ENCODE measurements around the gene CFAP221. TPM values are rescaled to one million over a fixed set of nuclear protein-coding genes. Genes with fewer than 3 reads are reported as not detected.

CFAP221 gene
- total RNA-seq, 4 donors from 2014 or later = 0.38 TPM; not detected in 3

DNA sequence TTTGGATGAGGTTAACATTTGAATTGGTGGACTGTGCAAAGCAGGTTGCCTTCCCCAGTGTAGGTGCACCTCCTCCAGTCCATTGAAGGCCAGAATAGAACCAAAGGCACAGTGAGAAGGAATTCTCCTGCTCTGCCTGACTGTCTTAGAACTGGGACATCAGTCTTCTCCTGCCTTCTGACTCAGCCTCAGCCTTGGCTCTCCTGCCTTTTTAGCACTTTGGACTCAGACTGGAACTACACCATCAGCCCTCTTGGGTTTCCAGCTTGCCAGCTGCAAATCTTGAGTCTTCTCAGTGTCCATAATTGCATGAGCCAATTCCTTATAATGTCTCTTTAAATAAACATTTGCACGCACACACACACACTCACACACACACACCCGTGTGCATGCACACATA, 126.8 kb downstream of the CFAP221 start:
- Histone ChIP-seq H3K9me3 (no peaks in the 10 kb centered on the region), H3K27ac (no peak overlapping the region), H3K4me1 (no peaks in the 10 kb centered on the region), H3K4me3 (no peak overlapping the region), H3K27me3 (no peaks in the 10 kb centered on the region), H3K36me3 (no peaks in the 10 kb centered on the region)
- intact Hi-C loops (cut with DNase I) = no loop called here
- DNase-seq = no peak
- TF ChIP-seq, protein P1, sequence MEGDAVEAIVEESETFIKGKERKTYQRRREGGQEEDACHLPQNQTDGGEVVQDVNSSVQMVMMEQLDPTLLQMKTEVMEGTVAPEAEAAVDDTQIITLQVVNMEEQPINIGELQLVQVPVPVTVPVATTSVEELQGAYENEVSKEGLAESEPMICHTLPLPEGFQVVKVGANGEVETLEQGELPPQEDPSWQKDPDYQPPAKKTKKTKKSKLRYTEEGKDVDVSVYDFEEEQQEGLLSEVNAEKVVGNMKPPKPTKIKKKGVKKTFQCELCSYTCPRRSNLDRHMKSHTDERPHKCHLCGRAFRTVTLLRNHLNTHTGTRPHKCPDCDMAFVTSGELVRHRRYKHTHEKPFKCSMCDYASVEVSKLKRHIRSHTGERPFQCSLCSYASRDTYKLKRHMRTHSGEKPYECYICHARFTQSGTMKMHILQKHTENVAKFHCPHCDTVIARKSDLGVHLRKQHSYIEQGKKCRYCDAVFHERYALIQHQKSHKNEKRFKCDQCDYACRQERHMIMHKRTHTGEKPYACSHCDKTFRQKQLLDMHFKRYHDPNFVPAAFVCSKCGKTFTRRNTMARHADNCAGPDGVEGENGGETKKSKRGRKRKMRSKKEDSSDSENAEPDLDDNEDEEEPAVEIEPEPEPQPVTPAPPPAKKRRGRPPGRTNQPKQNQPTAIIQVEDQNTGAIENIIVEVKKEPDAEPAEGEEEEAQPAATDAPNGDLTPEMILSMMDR (IDR thresholded peaks at IDR 0.05) = no peak
- TF ChIP-seq POLR2A (IDR thresholded peaks at IDR 0.05) = no peak
- 46 to 60% methylated on average over 2 of the region's 2 CpGs for WGBS, 2 donors

- Histone ChIP-seq H3K9me3 (no peaks in the 10 kb centered on the region), H3K27ac (no peak overlapping the region), H3K4me3 (no peak overlapping the region), H3K4me1 (no peaks in the 10 kb centered on the region), H3K36me3 (no peaks in the 10 kb centered on the region), H3K27me3 (no peaks in the 10 kb centered on the region)
- intact Hi-C loops (cut with DNase I) = no loop called here
- no peak for DNase-seq
- no peak for TF ChIP-seq POLR2A (IDR thresholded peaks at IDR 0.05)
- TF ChIP-seq, protein P1 (IDR thresholded peaks at IDR 0.05) = no peak
- 52 to 61% methylated on average over 6 of the region's 6 CpGs for WGBS, 2 donors
Observed at GRCh38 chr2:119671752-119672151, 127.5 kb downstream of the CFAP221 start.

GRCh38 chr2:119672161-119672862, 128.1 kb downstream of the CFAP221 start:
- Histone ChIP-seq H3K4me3 (no peak overlapping the region), H3K4me1 (no peaks in the 10 kb centered on the region)
- intact Hi-C loops (cut with DNase I) = no loop called here

GRCh38 chr2:119673796-119674195, 129.5 kb downstream of the CFAP221 start:
- peaks cover 0 to 8% (median 0%) of the 10 kb centered on the region in 3 donors for H3K4me1 ChIP-seq
- TF ChIP-seq, protein P1 (IDR thresholded peaks at IDR 0.05) = no peak
- TF ChIP-seq POLR2A (IDR thresholded peaks at IDR 0.05) = no peak
- no peak for DNase-seq
- no peaks in the 10 kb centered on the region for H3K27me3 ChIP-seq
- intact Hi-C loops (cut with DNase I) = no loop called here
- no peak overlapping the region for H3K27ac ChIP-seq
- no peak overlapping the region for H3K4me3 ChIP-seq
- no peaks in the 10 kb centered on the region for H3K9me3 ChIP-seq
- WGBS, 2 donors = 90 to 97% methylated on average over 2 of the region's 2 CpGs
- no peaks in the 10 kb centered on the region for H3K36me3 ChIP-seq

More at GRCh38 chr2:119672161-119672862, 128.1 kb downstream of the CFAP221 start:
- no peak overlapping the region for H3K27ac ChIP-seq
- no peak for TF ChIP-seq POLR2A (IDR thresholded peaks at IDR 0.05)
- TF ChIP-seq, protein P1 (IDR thresholded peaks at IDR 0.05) = no peak
- H3K36me3 ChIP-seq = no peaks in the 10 kb centered on the region
- WGBS, 2 donors = 87 to 93% methylated on average over 5 of the region's 5 CpGs
- no peak for DNase-seq
- no peaks in the 10 kb centered on the region for H3K9me3 ChIP-seq
- H3K27me3 ChIP-seq = no peaks in the 10 kb centered on the region

DNA sequence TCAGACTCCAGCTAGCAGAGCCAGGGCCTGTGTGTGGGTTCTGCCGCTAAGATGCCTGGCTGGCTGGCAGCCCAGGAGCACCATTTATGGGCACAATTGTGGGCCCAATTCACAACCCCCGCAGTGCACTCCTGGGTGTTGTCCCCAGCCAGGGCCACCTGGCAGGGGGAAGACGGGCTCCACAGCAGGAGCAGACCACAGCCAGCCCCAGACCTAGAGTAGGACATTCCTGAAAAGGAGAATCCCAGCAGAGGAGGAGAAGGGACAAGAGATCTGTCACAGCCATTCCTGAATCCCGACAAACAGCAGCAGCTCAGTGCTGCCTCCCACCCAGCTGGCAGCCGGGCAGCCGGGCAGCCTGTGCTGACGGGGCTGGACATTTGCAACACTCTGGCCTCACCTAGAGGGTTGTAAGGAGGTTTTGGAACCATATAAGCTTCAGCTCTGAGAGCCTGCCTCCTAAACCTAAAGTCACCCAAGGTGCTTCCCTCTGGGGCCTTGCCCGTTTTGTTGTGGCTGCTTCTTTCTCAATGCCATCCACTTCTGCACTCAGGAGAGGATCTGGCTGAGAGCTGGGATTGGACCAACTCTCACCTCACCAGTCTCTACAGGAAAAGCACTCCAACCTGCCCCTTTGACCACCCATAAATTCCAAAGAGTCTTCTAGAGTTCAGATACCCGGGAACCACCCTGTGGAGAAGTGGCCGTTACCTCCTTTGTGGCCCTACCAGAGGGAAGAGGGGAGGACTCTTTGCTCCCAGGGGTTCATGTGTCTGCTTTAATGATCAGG, 130.7 kb downstream of the CFAP221 start:
- no peak for DNase-seq
- H3K9me3 ChIP-seq = no peaks in the 10 kb centered on the region
- intact Hi-C loops (cut with DNase I) = no loop called here
- H3K27ac ChIP-seq = no peak overlapping the region
- H3K27me3 ChIP-seq = no peaks in the 10 kb centered on the region
- no peak overlapping the region for H3K4me3 ChIP-seq
- peaks cover 0 to 15% (median 4%) of the 10 kb centered on the region in 3 donors for H3K4me1 ChIP-seq
- 58 to 68% methylated on average over 3 to 9 of the region's 10 CpGs for WGBS, 2 donors
- H3K36me3 ChIP-seq = no peaks in the 10 kb centered on the region
- TF ChIP-seq POLR2A (IDR thresholded peaks at IDR 0.05) = no peak
- TF ChIP-seq, protein P1 (IDR thresholded peaks at IDR 0.05) = no peak
